Measurements from ENCODE around the gene SLC25A39.

SLC25A39 gene

GRCh38 chr17:44311562-44312181 is 13.0 kb downstream of the SLC25A39 start:
- DNase-seq, result no peak

GRCh38 chr17:44310609-44311376 is 13.8 kb downstream of the SLC25A39 start:
- DNase-seq, result no peak

DNA sequence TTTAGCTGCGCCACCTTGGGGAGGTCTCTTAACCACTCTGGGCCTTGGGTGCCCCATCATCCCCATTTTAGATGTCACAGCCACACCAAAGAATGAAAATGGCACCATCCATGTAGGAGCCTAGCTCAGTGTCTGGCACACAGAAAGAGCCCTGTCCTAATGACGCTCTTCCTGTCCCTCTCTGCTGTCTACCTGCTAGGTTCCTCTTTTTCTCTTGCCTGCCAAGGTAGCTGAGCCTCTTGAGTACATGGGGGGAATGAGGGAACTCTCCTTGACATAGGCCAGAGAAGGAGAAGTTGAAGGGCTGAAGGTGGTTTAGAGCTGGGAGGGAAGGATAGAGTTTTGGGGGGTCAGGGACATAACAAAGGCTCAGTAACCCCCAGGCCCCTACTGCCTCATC is 14.4 kb downstream of the SLC25A39 start:
- DNase-seq, result no peak

DNA sequence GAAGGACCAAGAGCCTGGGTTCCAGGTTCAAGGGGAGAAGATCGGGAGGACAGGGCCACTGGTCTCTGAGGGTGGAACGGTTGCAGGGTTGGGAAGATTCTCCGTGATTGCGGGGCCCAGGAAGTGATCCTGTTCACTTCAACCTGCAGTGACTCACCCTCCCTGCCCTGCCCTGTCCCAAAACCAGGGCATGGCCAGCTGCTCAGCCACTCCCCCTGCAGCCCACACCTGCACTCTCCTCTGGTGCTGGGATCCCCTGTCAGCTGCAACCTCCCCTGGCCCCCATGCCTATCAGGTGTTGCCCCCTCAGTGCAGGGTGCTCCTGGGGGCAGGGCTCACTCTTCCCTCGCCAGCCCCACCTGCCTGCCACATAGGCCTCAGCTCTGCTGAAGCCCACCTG is 15.2 kb downstream of the SLC25A39 start:
- no peak for DNase-seq

DNA sequence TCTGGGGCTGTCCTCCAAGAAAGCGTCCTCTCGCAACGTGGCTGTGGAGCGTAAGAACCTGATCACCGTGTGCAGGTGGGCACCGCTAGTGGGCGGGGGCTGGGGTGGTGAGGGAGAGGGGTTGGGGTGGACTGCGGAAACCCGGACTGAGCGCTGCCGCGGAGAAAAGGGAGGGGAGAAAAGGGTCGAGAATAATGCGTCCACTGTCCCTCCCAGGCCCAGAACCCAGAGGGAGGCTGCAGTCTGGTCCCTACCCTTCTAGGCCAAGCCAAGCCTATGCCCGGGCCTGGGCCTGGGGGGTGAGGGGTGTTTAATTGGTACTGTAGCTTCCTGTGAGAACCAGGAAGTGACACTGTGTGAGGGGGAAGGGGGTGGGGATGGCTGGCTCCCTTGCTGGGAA is 15.8 kb downstream of the SLC25A39 start:
- DNase-seq, result no peak

GRCh38 chr17:44308320-44308818 is 16.3 kb downstream of the SLC25A39 start, which contains the start of gene RUNDC3A:
Gene RUNDC3A (plus strand): TSS chr17:44308601. CDS start chr17:44308833, 232 bp downstream.
- peak; percentile 73 for DNase-seq

DNA sequence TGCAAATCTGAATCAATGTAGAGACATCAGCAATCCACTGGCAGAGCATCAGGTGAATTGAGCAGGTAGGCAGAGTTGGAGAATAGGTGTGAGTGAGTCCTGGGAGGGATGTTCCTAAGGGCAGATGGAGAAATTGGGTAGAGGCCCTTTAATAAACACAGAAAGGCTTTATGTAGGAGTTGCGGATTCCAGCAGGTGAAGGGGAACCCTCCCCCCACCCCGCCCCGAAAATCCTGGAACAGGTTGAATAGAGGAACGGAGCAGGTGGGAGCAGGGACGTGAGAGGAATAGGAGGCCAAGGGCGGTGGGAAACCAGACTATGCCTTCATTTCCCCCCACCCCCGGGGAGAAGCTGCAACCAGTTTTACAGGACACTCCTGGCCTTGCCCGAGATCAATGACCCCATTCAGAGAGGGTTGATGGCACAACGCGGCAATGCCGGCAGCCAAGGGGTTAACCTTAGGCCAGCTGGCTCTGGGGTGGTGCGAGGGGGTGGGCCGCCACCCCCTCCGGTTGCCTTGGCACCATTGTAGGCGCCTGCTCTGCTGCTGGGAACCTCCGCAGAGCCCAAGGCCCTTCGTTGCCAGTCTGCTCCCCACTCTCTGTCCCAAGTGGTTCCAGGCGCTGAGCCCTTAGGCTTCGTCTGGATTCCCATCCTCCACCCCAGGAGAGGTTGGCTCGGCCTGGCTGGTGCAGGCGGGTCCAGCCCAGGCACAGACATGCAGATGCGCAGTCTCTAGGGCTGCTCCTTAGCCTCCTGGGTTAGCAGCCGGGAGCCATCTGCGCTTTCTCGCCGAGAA is 17.0 kb downstream of the SLC25A39 start:
- peak; percentile 29 for DNase-seq

DNA sequence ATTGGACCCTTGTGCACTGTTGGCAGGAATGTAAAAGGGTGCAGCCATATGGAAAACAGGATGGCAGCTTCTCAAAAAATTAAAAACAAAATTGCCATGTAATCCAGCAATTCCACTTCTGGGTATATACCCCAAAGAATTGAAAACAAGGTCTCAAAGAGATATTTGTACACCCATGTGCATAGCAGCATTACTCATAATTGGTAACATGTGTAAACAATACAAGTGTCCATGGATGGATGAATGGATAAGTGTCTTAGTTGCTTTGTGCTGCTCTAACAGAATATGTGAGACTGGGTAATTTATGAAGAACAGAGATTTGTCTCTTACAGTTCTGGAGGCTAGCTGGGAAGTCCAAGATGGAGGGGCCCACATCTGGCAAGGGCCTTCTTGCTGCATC is 20.0 kb downstream of the SLC25A39 start:
- DNase-seq, result peak; percentile 29

DNA sequence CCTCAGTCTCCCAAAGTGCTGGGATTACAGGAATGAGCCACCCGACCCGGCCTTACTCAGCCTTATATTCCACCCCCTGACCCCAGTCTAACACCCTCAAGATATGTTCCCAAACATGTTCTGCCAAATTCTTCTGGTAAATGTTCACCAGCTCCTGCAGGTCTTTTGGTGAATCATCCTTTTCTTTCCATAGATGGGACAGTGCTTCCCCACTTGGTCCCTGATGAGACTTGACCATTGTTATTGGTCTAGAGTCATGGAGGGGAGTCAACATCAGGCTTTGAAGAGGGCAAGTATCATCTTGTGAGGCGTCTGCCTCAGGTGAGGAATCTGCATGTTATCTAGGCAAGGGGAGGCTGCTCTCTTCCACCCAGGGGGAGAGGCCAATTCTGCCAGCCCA is 26.6 kb downstream of the SLC25A39 start:
- DNase-seq, result no peak

DNA sequence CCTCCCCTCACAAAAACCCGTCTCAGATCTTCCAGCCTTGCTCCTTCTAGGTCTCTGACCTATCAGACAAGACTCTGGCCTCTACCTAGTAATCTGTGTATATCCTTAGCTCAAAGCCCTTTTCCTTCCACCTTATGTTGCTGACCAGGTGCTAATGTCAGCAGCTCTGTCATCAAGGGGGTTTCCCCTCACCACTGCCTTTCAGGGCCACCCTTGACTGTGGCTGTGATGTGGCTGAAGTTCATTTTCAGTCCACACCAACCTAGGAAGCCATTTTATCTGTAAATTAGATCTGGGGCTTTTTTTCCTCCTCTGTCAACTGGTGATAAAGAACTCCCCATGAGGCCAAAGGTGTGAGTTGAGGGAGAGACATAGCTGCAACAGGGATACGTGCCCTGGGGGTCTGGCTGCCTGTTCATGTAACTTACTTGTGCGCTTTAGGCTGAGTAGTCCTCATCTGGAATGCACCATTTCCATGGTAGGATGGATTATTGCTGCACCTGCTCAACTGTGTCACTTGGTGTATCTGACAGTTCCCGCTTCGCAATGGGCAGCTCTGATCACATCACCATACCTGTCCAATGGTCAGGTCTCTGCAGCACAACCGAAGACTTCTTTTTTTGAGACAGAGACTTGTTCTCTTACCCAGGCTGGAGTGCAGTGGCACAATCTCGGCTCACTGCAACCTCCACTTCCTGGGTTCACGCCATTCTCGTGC is 31.0 kb downstream of the SLC25A39 start:
- no peak for DNase-seq

DNA sequence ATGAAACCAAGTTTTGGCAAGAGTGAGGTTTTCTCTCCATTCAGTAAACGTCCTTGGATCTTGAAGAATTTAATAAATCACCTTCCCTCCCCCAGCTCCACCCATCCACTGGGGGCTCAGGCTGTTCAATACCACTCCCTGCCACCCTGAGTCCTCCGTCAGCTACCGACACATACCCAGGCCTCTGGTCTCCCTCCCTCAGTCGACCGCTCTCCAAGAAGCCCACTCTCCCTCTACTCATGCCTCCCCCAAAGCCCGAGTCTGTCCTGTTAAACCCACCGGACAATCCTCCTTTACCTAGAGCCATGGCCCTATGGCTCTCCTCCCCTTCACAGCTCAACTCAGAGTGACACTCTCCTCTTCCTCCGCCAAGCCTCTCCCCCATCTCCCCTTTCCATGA is 37.0 kb downstream of the SLC25A39 start:
- no peak for DNase-seq

- DNase-seq, result no peak
These were observed 40.6 kb downstream of the SLC25A39 start for GRCh38 chr17:44284024-44284400.

DNA sequence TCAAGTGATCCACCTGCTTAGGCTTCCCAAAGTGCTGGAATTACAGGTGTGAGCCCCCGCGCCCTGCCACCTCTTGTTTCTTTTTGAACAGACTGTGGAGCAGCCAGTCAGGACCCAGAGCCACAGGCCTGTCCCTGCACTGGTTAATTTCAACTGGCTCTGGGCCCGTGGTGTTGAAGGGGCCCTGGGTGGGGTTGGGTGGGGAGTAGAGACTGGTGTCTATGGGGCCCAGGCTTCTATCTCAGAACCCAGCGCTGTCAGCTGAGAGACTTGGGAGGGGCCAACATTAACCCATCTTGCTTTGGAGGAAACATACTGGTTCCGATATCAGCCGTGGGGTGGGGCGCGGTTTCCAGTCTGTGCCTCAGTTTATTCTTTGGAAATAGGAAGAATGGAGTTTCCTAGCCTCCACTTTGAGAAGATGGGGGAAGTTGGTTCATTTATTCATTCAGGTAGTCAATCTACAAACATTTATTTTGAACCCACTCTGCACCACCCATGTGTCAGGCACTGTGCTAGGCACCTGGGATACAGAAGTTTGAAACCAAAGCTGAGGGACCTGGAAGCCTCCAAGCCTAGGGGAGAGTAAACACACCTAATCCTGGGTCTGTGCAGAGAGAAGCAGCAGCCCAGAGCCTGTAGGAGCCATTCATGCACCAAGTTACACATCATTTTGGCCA is 41.1 kb downstream of the SLC25A39 start:
- DNase-seq, result no peak

DNA sequence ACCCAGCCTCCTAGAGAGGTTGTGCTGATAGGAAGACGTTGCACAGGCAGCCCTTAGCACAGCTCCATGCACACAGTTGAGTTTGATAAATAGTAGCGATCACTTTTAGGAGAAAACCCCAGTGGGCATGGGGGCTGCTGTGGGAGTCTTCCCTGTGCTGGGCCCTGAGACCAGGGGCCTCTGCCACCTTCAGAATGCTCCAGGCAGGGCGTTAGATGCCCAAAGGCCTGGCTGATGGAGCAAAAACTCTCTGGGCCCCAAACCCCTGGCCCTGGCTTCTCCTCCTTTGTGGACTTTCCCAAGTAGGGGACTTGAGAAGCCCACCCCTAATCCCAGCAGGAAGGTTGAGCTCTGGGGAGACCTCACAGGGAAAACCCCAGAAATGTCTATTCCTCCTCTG is 42.4 kb downstream of the SLC25A39 start:
- no peak for DNase-seq

GRCh38 chr17:44281570-44281969 is 43.1 kb downstream of the SLC25A39 start:
- no peak for DNase-seq

DNA sequence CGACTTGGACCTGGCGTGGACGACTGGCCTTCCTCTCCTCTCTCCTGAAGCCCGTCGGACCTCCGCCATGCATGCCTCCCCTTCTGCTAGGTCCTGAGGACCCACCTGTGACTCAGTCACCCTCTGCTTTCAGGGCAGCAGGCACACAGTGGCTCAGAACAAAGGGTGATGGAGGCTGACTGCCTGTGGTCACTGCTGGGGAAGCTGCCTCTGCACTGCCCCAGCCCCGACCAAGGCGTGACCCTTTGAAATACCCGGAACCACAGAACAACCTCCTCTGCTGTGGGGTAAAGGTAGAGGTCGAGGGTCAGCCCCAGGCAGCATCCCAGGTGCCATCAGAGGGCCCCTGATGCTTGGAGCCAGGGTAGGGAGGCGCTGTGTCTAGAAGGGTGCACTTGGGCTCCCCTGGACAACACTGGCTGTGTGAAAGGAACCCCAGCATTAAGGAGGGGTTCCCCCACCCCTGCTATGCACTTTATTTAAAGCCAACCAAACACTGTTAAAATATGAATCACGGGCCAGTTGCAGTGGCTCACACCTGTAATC is 44.2 kb downstream of the SLC25A39 start:
- DNase-seq, result no peak

GRCh38 chr17:44279666-44280391 is 44.8 kb downstream of the SLC25A39 start:
- DNase-seq, result no peak

DNA sequence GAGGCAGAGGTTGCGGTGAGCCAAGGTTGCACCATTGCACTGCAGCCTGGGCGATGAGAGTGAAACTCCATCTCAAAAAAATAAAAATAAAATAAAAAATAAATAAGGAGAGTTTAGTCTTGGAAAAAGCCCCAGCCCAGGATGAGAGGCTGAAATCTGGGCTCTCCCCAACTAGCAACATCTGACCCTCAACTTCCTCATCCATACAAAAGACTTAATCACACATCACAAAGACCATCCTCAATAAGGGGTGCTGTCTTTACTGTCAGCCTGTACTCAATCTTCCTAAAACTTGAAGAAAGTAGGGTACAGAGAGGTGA is 45.3 kb downstream of the SLC25A39 start:
- no peak for DNase-seq

- no peak for DNase-seq
These were observed 46.6 kb downstream of the SLC25A39 start for GRCh38 chr17:44277976-44278375.

DNA sequence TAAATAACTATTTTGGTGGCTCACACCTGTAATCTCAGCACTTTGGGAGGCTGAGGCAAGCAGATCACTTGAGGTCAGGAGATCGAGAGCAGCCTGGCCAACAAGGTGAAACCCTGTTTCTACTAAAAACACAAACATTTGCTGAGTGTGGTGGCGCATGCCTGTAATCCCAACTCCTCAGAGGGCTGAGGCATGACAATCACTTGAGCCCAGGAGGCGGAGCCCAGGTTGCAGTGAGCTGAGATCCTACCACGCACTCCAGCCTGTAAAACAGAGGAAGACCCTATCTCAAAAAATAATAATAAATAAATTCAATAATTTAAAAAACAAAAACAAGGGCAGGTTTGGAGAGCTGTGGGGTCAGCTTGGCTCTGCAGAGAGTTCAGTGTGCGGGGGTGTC is 51.0 kb downstream of the SLC25A39 start:
- no peak for DNase-seq

GRCh38 chr17:44272954-44273353 is 51.7 kb downstream of the SLC25A39 start:
- no peak for DNase-seq
